Fibroblast of villous mesenchyme (primary cell): ENCODE measurements around the gene TRAPPC12. TPM values are rescaled to one million over a fixed set of nuclear protein-coding genes. Genes with fewer than 3 reads are reported as not detected.

Source experiments
- DNase-seq: peaks from one replicate; pipeline ENCODE4 v3.0.0-alpha.2; 2010; ENCODE audit warnings: low read depth
- H3K4me3 ChIP-seq: 2 replicates; pipeline ENCODE4 v1.5.1; 2011; ENCODE audit warnings: low read depth, mild to moderate bottlenecking, low read length
- total RNA-seq: library from RNA; depleted of rRNA; stranded (reverse); fragments of >200 nt; gene quantifications from 2 replicates; pipeline ENCODE4 v1.2.3, GENCODE V29; 2012
- TF ChIP-seq, protein P1 (sequence below): IDR thresholded peaks from 2 replicates; pipeline ENCODE4 v1.5.1; 2012; ENCODE audit warnings: low read depth, mild to moderate bottlenecking, low read length; ENCODE audit not compliant: insufficient read depth

Gene TRAPPC12
- total RNA-seq, result 50.1 and 72.8 TPM in 2 replicates

DNA sequence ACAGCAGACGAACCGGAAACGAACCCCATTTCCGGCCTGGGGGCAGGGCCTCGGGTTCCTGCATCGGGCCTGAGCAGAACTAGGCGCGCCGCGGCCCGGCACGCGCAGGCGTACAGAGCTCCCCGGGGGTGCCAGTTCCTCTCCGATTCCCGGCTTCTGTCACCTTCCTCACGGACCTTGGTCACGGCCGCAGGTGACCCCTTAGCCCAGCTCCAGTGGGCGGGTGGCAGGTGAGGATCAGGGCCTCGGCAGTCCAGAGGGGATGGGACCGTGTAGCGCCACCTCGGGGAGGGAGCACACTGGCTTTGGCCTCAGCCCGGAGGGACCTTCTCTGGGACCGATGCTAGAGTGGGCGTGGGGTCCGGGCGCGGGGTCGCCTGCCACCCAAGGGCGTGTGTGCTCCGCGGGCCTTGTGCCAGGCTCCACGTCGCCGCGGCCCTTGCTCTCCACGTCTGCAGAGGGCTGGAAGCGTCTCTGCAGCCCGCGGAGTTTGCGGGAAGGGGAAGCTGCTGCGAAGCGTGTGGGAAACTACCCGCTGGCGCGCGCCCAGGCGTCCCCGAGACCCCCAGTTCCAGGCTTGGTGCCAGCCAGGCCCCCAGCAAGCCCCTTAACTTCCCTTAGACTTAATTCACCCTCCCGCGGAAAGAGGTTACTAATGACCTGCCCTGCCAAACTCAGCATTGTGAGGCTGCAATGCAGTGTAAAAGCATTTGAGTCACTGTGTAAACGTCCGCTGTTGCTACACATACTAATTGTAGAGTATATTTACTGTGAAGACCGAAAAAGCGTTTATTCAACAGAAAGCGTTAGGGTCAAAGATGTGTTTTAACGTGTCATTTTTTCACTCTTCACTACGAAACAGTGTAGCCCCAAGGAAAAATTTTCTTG is at the start of gene TRAPPC12:
TRAPPC12 (plus strand) TSS at position 48 of the 888 bp plus-strand sequence. CDS start 7,930 bp downstream, outside the sequence.
- peak within 1 kb of the TSS; percentile 99 for H3K4me3 ChIP-seq
- TF ChIP-seq, protein P1, sequence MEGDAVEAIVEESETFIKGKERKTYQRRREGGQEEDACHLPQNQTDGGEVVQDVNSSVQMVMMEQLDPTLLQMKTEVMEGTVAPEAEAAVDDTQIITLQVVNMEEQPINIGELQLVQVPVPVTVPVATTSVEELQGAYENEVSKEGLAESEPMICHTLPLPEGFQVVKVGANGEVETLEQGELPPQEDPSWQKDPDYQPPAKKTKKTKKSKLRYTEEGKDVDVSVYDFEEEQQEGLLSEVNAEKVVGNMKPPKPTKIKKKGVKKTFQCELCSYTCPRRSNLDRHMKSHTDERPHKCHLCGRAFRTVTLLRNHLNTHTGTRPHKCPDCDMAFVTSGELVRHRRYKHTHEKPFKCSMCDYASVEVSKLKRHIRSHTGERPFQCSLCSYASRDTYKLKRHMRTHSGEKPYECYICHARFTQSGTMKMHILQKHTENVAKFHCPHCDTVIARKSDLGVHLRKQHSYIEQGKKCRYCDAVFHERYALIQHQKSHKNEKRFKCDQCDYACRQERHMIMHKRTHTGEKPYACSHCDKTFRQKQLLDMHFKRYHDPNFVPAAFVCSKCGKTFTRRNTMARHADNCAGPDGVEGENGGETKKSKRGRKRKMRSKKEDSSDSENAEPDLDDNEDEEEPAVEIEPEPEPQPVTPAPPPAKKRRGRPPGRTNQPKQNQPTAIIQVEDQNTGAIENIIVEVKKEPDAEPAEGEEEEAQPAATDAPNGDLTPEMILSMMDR, result peak; percentile 55

DNA sequence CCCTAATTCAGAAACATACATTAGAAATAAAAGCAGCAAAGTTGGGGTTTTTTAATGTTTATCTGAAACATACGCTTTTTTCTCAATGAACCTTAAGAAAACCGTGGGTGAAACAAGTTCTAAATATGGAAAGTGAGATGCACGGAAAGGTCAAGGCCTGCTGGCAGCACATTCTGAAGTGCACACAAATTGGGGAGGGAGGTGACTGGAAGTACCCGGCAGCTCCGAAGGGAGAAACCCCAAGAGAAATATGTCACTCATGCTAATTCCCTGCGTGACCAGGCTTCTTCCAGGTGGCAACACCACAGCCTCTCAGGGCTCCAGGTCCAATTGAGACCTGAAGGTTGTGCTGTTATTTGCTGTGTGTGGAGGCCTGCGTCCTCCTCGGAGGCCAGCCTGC is 47.4 kb upstream of the TRAPPC12 start:
- TF ChIP-seq, protein P1, result no peak

More for the DNA sequence above, at the start of gene TRAPPC12:
- peak; percentile 87 for DNase-seq

DNA sequence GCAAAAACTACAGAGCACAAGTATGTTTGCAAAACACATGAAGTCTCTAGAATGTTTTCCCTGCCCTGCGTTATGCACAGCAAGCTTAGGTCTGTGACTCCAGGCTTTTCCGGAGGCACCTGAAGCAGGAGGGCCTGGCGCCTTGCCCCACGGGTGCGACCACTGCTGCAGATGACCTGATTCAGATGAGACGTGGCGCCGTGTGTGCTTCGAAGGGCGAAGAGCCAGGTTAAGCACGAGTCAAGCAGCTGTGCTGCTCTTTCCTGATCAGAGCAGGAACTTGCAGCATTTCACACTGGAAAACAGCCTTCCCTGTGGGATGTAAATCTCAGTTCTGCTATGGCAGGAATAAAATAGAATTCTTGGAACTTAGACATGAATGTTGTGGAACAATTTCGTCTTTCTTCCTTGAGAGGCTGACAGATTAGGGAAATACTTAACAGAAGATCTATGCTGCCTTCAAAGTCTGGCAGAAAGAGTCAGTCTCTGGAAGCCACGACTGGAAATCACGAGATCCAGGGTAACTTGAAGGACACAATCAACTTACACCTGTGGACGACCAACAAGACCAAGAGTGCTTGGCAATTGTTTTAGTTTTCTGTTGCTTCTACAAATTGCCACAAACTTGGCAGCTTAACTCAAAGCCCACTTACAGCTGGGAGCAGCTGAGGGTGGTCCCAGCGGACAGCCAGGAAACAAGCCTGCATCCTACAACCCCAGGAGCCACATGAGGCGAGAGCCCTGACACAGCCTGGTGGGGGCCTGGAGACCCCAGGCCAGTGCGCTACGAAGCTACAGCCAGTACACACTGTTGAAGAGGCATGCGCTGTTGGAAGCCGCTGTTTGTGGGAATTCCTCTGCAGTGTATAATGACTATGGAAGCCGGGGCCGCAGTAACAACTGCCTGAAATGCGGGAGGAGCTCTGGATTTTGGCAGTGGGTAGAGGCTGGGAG is 44.8 kb upstream of the TRAPPC12 start:
- H3K4me3 ChIP-seq, result no peak overlapping the region
- TF ChIP-seq, protein P1, result no peak
- peak; percentile 4 for DNase-seq

More for the DNA sequence above, 47.4 kb upstream of the TRAPPC12 start:
- DNase-seq, result no peak
- H3K4me3 ChIP-seq, result no peak overlapping the region

DNA sequence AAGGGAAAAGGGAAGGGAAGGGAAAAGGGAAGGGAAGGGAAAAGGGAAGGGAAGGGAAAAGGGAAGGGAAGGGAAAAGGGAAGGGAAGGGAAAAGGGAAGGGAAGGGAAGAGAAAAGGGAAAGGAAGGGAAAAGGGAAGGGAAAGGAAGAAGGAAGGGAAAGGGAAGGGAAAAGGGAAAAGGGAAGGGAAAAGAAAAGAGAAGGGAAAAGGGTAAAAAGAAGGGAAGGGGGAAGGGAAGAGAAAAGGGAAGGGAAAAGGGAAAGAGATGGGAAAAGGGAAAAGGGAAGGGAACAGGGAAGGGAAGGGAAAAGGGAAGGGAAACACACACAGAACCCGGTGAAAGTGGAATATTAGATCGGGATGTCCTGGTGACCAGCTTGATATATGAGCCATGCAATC is 42.6 kb upstream of the TRAPPC12 start:
- no peak for DNase-seq
- TF ChIP-seq, protein P1, result no peak
- H3K4me3 ChIP-seq, result no peak overlapping the region

DNA sequence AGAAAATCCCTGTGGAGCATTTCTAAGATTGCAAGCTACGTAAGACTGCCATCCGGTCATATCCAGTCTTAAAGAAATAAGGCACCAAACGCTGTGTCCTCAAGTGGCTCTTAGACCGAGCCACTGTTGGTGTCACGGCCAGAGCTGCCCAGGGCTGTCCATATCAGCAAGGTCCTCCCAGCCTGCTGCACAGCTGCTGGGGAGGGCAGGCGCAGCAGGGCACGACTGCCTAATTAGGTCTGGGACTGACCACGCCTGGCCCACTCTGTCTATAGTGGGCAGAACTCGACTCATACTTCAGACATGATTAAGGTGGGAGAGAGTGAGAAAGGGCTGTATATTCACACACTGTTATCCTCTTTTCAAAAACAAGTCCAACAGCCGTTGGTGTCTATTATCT is 41.2 kb upstream of the TRAPPC12 start:
- no peak overlapping the region for H3K4me3 ChIP-seq
- no peak for DNase-seq
- TF ChIP-seq, protein P1, result no peak

DNA sequence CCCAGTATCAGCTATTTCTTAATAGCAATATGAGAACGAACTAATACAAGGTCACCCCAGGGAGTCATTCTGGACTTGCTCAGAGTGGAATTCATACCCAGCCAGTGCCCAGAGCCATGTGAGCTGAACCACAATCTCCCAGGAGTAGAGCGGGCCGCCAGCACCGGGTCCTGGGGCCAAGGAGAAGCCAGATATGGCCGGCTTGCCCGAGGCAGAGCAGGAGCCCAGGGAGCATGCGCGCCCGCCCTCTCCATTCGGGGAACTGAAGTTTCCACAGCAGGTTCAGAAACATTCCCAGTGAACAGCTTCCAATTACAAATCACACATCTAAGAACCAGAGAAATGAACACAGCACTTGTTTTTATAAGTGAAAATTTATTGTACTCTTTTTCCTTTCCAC is 39.4 kb upstream of the TRAPPC12 start:
- TF ChIP-seq, protein P1, result no peak
- DNase-seq, result no peak
- no peak overlapping the region for H3K4me3 ChIP-seq
